Loucy (cell line): ENCODE measurements around the gene TEKT3.

ENCODE experiments used
- H2AFZ ChIP-seq: fragments of 200-600 bp; sonication (generic); 2 replicates; pipeline ENCODE4 v1.6.0; 2016; ENCODE audit warnings: antibody characterized with exemption, mild to moderate bottlenecking, low read length, moderate library complexity
- H3F3A ChIP-seq: fragments of 200-600 bp; 2 replicates; pipeline ENCODE4 v1.6.0; 2016; ENCODE audit warnings: antibody characterized with exemption, low read depth, mild to moderate bottlenecking
- H3K27me3 ChIP-seq: fragments of 200-600 bp; sonication (generic); 2 replicates; pipeline ENCODE4 v1.6.1; 2014; ENCODE audit warnings: low read length, mild to moderate bottlenecking; ENCODE audit not compliant: insufficient read depth, poor library complexity, severe bottlenecking
- H3K36me3 ChIP-seq: fragments of 200-600 bp; sonication (generic); 2 replicates; pipeline ENCODE4 v1.6.1; 2016; ENCODE audit warnings: low read length; ENCODE audit not compliant: insufficient read depth
- H3K4me1 ChIP-seq: fragments of 200-600 bp; sonication (generic); 2 replicates; pipeline ENCODE4 v1.5.1; 2014; ENCODE audit warnings: low read length, mild to moderate bottlenecking; ENCODE audit not compliant: insufficient read depth, poor library complexity, severe bottlenecking
- H3K4me2 ChIP-seq: fragments of 200-600 bp; sonication (generic); 2 replicates; pipeline ENCODE4 v1.6.0; 2014; ENCODE audit warnings: antibody characterized with exemption, low read length, low read depth, mild to moderate bottlenecking; ENCODE audit not compliant: poor library complexity, severe bottlenecking
- H3K4me3 ChIP-seq: fragments of 200-600 bp; sonication (generic); 2 replicates; pipeline ENCODE4 v1.5.1; 2014; ENCODE audit warnings: low read length, mild to moderate bottlenecking, mixed read lengths; ENCODE audit not compliant: poor library complexity, severe bottlenecking
- H3K79me2 ChIP-seq: fragments of 200-600 bp; sonication (generic); 2 replicates; pipeline ENCODE4 v1.6.1; 2014; ENCODE audit warnings: low read length; ENCODE audit not compliant: insufficient read depth
- H3K9ac ChIP-seq: fragments of 200-600 bp; sonication (generic); 2 replicates; pipeline ENCODE4 v1.6.0; 2014; ENCODE audit warnings: mild to moderate bottlenecking, low read depth, low read length, moderate library complexity; ENCODE audit not compliant: poor library complexity, severe bottlenecking
- H3K9me2 ChIP-seq: fragments of 200-600 bp; sonication (generic); replicated peaks from 2 replicates; pipeline ENCODE4 v1.6.1; 2016; ENCODE audit warnings: low read depth, low read length, mixed read lengths
- H3K9me3 ChIP-seq: fragments of 200-600 bp; sonication (generic); 2 replicates; pipeline ENCODE4 v1.6.1; 2014; ENCODE audit warnings: mild to moderate bottlenecking, antibody characterized with exemption, low read length, low read depth; ENCODE audit not compliant: insufficient read depth
- H4K20me1 ChIP-seq: fragments of 200-600 bp; sonication (generic); 2 replicates; pipeline ENCODE4 v1.6.0; 2014; ENCODE audit warnings: antibody characterized with exemption, low read length, mild to moderate bottlenecking; ENCODE audit not compliant: insufficient read depth, poor library complexity, severe bottlenecking
- EZH2phosphoT487 ChIP-seq: fragments of 200-600 bp; IDR thresholded peaks from 2 replicates; pipeline ENCODE4 v1.6.1; 2018; ENCODE audit warnings: antibody characterized with exemption, mild to moderate bottlenecking, moderate library complexity, borderline replicate concordance
- TF ChIP-seq, protein P1 (sequence below): fragments of 200-600 bp; sonication (generic); conservative IDR thresholded peaks from 2 replicates; pipeline ENCODE4 v1.5.1; 2014; ENCODE audit warnings: mild to moderate bottlenecking, antibody characterized with exemption, low read length

Gene TEKT3

DNA sequence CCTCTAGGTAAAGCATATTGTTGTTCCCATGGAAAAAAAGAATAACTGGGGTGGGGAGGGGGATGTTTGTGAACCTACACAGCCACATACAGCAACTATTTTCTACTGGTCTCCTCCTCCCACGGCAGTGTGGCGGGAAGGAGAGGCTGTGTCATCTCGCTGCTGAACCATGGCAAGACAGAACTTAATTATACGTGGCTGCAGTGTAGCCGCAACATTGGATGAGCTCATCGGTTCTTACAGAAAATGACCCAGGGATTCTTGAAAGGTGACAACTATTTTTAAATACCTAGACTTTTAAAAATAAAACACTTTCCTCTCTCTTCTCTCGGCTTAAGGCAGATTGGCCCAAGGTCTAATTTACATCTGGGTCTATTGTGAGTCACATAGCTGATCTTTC lies 19.8 kb upstream of the TEKT3 start:
- Histone ChIP-seq H3K9me2 (no peaks in the 10 kb centered on the region), H3K4me3 (no peak overlapping the region), H3K9me3 (no peaks in the 10 kb centered on the region), H3F3A (no peaks in the 10 kb centered on the region), H3K4me2 (no peak overlapping the region), H3K4me1 (no peaks in the 10 kb centered on the region), H3K9ac (no peak overlapping the region), H3K27me3 (no peaks in the 10 kb centered on the region), H2AFZ (no peak overlapping the region), H3K79me2 (no peaks in the 10 kb centered on the region), H3K36me3 (no peaks in the 10 kb centered on the region), H4K20me1 (no peaks in the 10 kb centered on the region)
- TF ChIP-seq EZH2phosphoT487: no peak
- TF ChIP-seq, protein P1, sequence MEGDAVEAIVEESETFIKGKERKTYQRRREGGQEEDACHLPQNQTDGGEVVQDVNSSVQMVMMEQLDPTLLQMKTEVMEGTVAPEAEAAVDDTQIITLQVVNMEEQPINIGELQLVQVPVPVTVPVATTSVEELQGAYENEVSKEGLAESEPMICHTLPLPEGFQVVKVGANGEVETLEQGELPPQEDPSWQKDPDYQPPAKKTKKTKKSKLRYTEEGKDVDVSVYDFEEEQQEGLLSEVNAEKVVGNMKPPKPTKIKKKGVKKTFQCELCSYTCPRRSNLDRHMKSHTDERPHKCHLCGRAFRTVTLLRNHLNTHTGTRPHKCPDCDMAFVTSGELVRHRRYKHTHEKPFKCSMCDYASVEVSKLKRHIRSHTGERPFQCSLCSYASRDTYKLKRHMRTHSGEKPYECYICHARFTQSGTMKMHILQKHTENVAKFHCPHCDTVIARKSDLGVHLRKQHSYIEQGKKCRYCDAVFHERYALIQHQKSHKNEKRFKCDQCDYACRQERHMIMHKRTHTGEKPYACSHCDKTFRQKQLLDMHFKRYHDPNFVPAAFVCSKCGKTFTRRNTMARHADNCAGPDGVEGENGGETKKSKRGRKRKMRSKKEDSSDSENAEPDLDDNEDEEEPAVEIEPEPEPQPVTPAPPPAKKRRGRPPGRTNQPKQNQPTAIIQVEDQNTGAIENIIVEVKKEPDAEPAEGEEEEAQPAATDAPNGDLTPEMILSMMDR: no peak

DNA sequence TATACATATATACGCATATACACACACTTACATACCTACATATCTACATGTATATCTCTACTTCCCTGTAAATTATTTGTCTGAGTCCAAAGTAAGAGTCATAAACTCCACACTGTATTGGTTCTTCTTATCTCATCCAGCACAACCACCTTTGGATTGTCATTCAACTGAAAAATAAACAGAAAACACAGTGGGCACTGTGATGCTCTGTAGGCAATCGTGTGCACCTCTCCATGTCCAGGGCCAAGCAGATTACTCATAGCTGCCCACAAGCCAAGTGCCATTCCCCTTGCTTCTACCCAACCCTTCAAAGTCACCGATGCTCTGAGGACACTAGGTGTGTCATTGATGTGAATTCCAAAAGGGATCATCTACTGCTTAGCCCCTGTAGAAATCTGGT lies 12.9 kb upstream of the TEKT3 start:
- H3K4me2 ChIP-seq: no peak overlapping the region
- no peak overlapping the region for H3K4me3 ChIP-seq
- no peaks in the 10 kb centered on the region for H3F3A ChIP-seq
- no peaks in the 10 kb centered on the region for H3K4me1 ChIP-seq
- H3K27me3 ChIP-seq: no peaks in the 10 kb centered on the region
- H4K20me1 ChIP-seq: no peaks in the 10 kb centered on the region
- H3K9me3 ChIP-seq: peaks cover 7% of the 10 kb centered on the region; the same call in 1 of the 2 replicates
- no peak for TF ChIP-seq EZH2phosphoT487
- TF ChIP-seq, protein P1: no peak
- H3K79me2 ChIP-seq: no peaks in the 10 kb centered on the region
- no peak overlapping the region for H3K9ac ChIP-seq
- no peak overlapping the region for H2AFZ ChIP-seq
- H3K9me2 ChIP-seq: no peaks in the 10 kb centered on the region
- no peaks in the 10 kb centered on the region for H3K36me3 ChIP-seq

DNA sequence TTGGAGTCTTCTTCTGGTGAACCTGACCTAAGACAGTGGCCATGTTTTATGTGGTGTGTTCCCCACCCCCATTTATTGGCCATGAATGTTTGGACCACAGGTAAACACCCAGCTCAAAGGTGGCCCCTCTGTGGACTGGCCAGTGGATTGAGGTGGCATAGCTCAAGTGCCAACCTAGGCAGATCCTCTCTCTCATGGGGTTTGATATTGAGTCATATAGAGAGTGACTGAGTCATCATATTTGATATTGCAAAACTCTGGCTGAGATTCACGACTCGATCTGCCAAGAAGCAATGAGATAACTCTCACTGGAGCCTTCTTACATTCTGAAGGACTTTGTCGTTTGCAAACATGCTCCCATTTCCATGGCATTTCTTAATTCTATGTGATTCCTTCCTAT lies 10.5 kb upstream of the TEKT3 start:
- TF ChIP-seq, protein P1: no peak
- no peak for TF ChIP-seq EZH2phosphoT487
- H3K9ac ChIP-seq: no peak overlapping the region
- no peak overlapping the region for H2AFZ ChIP-seq
- no peaks in the 10 kb centered on the region for H4K20me1 ChIP-seq
- H3F3A ChIP-seq: no peaks in the 10 kb centered on the region
- H3K27me3 ChIP-seq: no peaks in the 10 kb centered on the region
- no peak overlapping the region for H3K4me3 ChIP-seq
- H3K4me2 ChIP-seq: no peak overlapping the region
- H3K36me3 ChIP-seq: no peaks in the 10 kb centered on the region
- H3K9me2 ChIP-seq: no peaks in the 10 kb centered on the region
- H3K79me2 ChIP-seq: no peaks in the 10 kb centered on the region
- no peaks in the 10 kb centered on the region for H3K4me1 ChIP-seq
- peaks cover 7% of the 10 kb centered on the region; the same call in 1 of the 2 replicates for H3K9me3 ChIP-seq
